ENCODE measurements around the gene LGI4. TPM values are rescaled to one million over a fixed set of nuclear protein-coding genes. Genes with fewer than 3 reads are reported as not detected.

LGI4 gene
- total RNA-seq, 1 donor from 2014 or later, result 32.9 TPM

DNA sequence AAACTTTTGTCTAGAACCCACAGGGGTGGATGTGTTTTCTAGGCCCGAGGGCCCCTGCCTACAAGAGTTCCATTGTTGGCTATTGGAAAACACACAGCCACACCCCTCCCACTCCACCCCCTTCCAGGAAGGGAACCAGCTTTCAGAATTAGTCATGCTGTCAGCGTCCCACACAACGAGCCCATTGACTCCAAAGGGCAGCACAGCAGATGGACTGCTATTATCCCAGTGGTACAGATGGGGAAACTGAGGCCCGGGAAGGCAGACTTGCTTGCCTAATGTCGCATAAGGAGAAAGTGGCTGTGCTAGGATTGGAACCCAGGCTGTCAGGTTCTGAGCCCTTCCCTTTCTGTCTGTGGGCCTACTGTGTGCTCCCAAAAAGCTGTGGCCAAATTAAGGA, 27.3 kb downstream of the LGI4 start:
- Histone ChIP-seq H3K27ac (peak overlapping the region; percentile 35), H3K4me3 (no peak overlapping the region), H3K9me3 (no peaks in the 10 kb centered on the region), H3K27me3 (no peaks in the 10 kb centered on the region), H3K36me3 (no peaks in the 10 kb centered on the region), H3K4me1 (no peaks in the 10 kb centered on the region)
- TF ChIP-seq, protein P1, sequence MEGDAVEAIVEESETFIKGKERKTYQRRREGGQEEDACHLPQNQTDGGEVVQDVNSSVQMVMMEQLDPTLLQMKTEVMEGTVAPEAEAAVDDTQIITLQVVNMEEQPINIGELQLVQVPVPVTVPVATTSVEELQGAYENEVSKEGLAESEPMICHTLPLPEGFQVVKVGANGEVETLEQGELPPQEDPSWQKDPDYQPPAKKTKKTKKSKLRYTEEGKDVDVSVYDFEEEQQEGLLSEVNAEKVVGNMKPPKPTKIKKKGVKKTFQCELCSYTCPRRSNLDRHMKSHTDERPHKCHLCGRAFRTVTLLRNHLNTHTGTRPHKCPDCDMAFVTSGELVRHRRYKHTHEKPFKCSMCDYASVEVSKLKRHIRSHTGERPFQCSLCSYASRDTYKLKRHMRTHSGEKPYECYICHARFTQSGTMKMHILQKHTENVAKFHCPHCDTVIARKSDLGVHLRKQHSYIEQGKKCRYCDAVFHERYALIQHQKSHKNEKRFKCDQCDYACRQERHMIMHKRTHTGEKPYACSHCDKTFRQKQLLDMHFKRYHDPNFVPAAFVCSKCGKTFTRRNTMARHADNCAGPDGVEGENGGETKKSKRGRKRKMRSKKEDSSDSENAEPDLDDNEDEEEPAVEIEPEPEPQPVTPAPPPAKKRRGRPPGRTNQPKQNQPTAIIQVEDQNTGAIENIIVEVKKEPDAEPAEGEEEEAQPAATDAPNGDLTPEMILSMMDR (IDR thresholded peaks at IDR 0.05), result no peak
- peak in 1 of 2 donors; percentile 48 for TF ChIP-seq POLR2AphosphoS5 (IDR thresholded peaks at IDR 0.05; ENCODE audit: insufficient read depth in 1 of 2, low read depth in 1 of 2)
- intact Hi-C loops (cut with DNase I), result no loop called here
- no peak for DNase-seq (ENCODE audit: extremely low spot score in 2 of 2)

DNA sequence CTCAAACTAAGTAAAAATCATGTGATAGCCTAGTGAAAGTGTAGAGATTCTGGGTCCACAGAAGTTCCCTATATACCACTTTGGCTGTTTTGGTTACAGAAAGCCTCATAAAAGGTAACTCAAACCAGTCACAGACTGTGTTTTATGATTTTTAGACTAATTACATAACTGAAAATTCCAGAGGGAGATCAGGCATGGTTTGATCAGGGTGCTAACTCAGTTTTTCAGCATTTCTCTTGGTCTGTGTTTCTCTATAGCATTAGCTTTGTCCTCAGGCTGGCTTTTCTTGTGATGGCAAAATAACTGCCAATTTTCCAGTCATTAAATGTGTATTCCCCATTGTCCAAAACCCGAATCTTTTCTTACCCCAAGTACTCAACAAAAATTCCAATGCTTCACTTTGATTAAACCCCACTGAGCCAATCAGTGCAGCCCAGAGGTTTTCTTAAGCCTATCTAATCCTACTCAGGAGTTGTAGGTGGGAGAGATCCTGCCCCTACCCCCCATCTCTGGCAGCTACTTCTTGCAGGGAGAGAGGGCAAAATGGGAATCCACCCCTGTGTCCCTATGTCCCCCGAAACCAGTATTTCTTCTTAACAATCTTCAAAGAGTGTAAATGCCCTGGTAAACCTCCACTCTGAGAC, 27.8 kb downstream of the LGI4 start:
- Histone ChIP-seq H3K4me1 (no peaks in the 10 kb centered on the region), H3K9me3 (no peaks in the 10 kb centered on the region), H3K27ac (peak overlapping the region; percentile 35), H3K27me3 (no peaks in the 10 kb centered on the region), H3K4me3 (no peak overlapping the region), H3K36me3 (no peaks in the 10 kb centered on the region)
- TF ChIP-seq POLR2A (IDR thresholded peaks at IDR 0.05) (no peak), POLR2AphosphoS5 (IDR thresholded peaks at IDR 0.05; ENCODE audit: insufficient read depth in 1 of 2, low read depth in 1 of 2) (no peak)
- TF ChIP-seq, protein P1 (IDR thresholded peaks at IDR 0.05), result no peak
- intact Hi-C loops (cut with DNase I), result no loop called here
- no peak for DNase-seq (ENCODE audit: extremely low spot score in 2 of 2)

DNA sequence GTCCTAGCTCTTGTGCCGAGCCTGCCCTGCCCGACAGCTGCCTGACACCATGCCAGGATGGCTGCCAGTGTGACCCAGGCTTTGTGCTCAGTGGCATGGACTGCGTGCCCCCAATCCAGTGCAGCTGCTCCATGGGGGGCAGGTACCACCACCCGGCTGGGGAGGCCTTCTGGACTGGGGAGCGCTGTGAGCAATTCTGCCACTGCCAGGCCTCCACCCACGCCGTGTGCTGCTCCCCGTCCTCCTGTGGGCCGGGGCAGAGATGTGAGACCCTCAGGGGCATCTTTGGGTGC, 28.6 kb downstream of the LGI4 start:
- intact Hi-C loops (cut with DNase I), result no loop called here
- H3K4me1 ChIP-seq, result no peaks in the 10 kb centered on the region
- H3K4me3 ChIP-seq, result no peak overlapping the region
- H3K36me3 ChIP-seq, result no peaks in the 10 kb centered on the region
- no peak for TF ChIP-seq POLR2A (IDR thresholded peaks at IDR 0.05)
- no peaks in the 10 kb centered on the region for H3K27me3 ChIP-seq
- H3K9me3 ChIP-seq, result no peaks in the 10 kb centered on the region
- no peak overlapping the region for H3K27ac ChIP-seq
- no peak for DNase-seq (ENCODE audit: extremely low spot score in 2 of 2)

DNA sequence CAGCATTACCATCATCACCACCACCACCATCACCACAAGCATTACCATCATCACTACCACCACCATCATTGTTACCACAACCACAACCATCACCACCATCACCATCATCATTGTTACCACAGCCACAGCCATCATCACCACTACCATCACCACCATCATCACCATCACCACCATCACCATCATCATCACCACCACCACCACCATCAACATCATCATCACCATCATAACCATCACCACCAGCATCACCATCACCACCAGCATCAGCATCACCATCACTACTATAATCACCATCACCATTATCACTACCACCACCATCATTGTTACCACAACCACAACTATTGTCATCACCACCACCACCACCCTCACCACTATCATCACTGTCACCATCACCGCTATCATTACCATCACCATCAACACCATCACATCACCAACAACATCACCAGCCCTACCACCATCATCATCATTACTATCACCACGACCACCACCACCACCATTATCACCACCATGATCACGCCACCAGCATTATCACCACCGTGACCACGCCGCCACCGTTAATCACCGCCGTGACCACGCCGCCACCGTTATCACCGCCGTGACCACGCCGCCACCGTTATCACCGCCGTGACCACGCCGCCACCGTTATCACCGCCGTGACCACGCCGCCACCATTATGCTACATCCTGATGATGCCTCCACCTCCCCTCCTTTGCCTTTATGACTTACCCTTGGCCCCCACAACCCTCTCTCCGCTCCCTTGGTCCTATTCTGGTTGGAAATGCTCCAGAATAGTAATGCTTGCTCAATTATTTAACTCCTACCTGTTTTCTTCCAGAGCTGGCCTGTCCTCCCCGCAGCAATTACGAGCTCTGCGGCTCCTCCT, 29.2 kb downstream of the LGI4 start:
- Histone ChIP-seq H3K27me3 (no peaks in the 10 kb centered on the region), H3K27ac (no peak overlapping the region), H3K9me3 (no peaks in the 10 kb centered on the region), H3K4me1 (no peaks in the 10 kb centered on the region), H3K4me3 (no peak overlapping the region), H3K36me3 (no peaks in the 10 kb centered on the region)
- intact Hi-C loops (cut with DNase I), result no loop called here
- no peak for DNase-seq (ENCODE audit: extremely low spot score in 2 of 2)
- TF ChIP-seq, protein P1 (IDR thresholded peaks at IDR 0.05), result no peak
- TF ChIP-seq POLR2A (IDR thresholded peaks at IDR 0.05) (no peak), POLR2AphosphoS5 (IDR thresholded peaks at IDR 0.05; ENCODE audit: insufficient read depth in 1 of 2, low read depth in 1 of 2) (no peak)

DNA sequence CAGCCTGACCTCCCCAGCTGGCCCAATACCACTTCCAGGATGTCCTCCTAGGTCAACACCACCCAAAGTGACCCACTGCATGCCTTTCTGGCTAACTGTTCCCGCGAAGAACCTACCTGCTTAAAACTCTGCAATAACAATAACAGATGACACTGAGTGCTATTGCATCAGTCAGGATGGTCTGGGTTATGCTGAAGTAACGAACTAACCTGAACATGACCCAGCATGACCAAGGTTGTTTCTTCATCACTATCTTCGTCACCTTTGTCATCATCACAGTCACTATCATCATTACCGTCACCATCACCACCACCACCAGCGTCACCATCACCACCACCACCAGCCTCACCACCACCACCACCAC, 29.8 kb downstream of the LGI4 start:
- intact Hi-C loops (cut with DNase I), result no loop called here
- TF ChIP-seq POLR2A (IDR thresholded peaks at IDR 0.05) (no peak), POLR2AphosphoS5 (IDR thresholded peaks at IDR 0.05; ENCODE audit: insufficient read depth in 1 of 2, low read depth in 1 of 2) (no peak)
- TF ChIP-seq, protein P1 (IDR thresholded peaks at IDR 0.05), result no peak
- Histone ChIP-seq H3K27me3 (no peaks in the 10 kb centered on the region), H3K36me3 (no peaks in the 10 kb centered on the region), H3K4me3 (no peak overlapping the region), H3K27ac (no peak overlapping the region), H3K4me1 (no peaks in the 10 kb centered on the region), H3K9me3 (no peaks in the 10 kb centered on the region)
- DNase-seq (ENCODE audit: extremely low spot score in 2 of 2), result no peak

All from vagina (tissue), 2 donors.